Esophagus muscularis mucosa (tissue), 4 donors: ENCODE results near the gene MYL11. TPM values are rescaled to one million over a fixed set of nuclear protein-coding genes. Genes with fewer than 3 reads are reported as not detected.

ENCODE experiments used
- DNase-seq: peaks from one replicate; pipeline ENCODE4 v3.0.0-alpha.2; 2017; ENCODE audit errors: extremely low spot score
- H3K27ac ChIP-seq, 4 donors: fragments of 200-600 bp; sonication (generic); replicated peaks in 1 of 4; 1 replicate in 3 of 4; 2 replicates in 1 of 4; pipeline ENCODE4 v1.5.1; 2016 to 2019; ENCODE audit warnings: mild to moderate bottlenecking in 1 of 4
- H3K27me3 ChIP-seq, 4 donors: fragments of 200-600 bp; sonication (generic); one replicate each; pipeline versions ENCODE4 v1.5.1 to v1.6.0; 2016 to 2019
- H3K36me3 ChIP-seq, 4 donors: fragments of 200-600 bp; sonication (generic); one replicate each; pipeline ENCODE4 v1.5.1; 2016 to 2019
- H3K4me1 ChIP-seq, 4 donors: fragments of 200-600 bp; sonication (generic); one replicate each; pipeline ENCODE4 v1.5.1; 2016 to 2019
- H3K4me3 ChIP-seq, 4 donors: fragments of 200-600 bp; sonication (generic); 1 replicate in 2 of 4; 2 replicates in 2 of 4; pipeline ENCODE4 v1.5.1; 2016 to 2019; ENCODE audit warnings: mild to moderate bottlenecking in 4 of 4, moderate library complexity in 1 of 4
- H3K9me3 ChIP-seq, 4 donors: fragments of 200-600 bp; sonication (generic); 1 replicate in 3 of 4; 2 replicates in 1 of 4; pipeline ENCODE4 v1.5.1; 2016 to 2019
- EP300 ChIP-seq: sonication (generic); formaldehyde crosslinking; IDR thresholded peaks from one replicate; pipeline ENCODE4 v1.6.1; 2017; ENCODE audit warnings: antibody characterized with exemption
- POLR2A ChIP-seq: fragments of 450-650 bp; IDR thresholded peaks from one replicate; pipeline ENCODE4 v1.6.1; 2017; ENCODE audit warnings: antibody characterized with exemption, moderate library complexity, mild to moderate bottlenecking, low read depth
- POLR2AphosphoS5 ChIP-seq, 2 donors: sonication (generic); formaldehyde crosslinking; IDR thresholded peaks; one replicate each; pipeline ENCODE4 v1.6.1; 2017; ENCODE audit warnings: antibody characterized with exemption in 2 of 2
- WGBS: methylation state at CpG from one replicate; pipeline ENCODE4 v1.1.5; 2018; 5-methylcytosine and 5-hydroxymethylcytosine counted together
- intact Hi-C: fragments of 100-400 bp; cut with DNase I; formaldehyde crosslinking; loops from one replicate; pipeline ENCODE4 v1.15.1; 2023
- small RNA-seq, 3 donors: library from RNA; depleted of rRNA; stranded (forward); fragments of <200 nt; gene quantifications; one replicate each; pipeline ENCODE3, GENCODE V24; 2016
- total RNA-seq, 4 donors: library from RNA; depleted of rRNA; stranded (reverse); fragments of >200 nt; gene quantifications; one replicate each; pipeline versions ENCODE4 v1.1.0 to v1.2.1, GENCODE V29; 2016
- TF ChIP-seq, protein P1 (sequence below), 3 experiments: fragments of 200-600 bp in 2 of 3; fragments of 450-650 bp in 1 of 3; sonication (generic) in 2 of 3; IDR thresholded peaks; one replicate each; pipeline ENCODE4 v1.5.1; 2017 to 2019; ENCODE audit warnings: antibody characterized with exemption in 3 of 3, mild to moderate bottlenecking in 2 of 3, moderate library complexity in 1 of 3

The MYL11 gene
- total RNA-seq, 4 donors from 2014 or later: not detected

DNA sequence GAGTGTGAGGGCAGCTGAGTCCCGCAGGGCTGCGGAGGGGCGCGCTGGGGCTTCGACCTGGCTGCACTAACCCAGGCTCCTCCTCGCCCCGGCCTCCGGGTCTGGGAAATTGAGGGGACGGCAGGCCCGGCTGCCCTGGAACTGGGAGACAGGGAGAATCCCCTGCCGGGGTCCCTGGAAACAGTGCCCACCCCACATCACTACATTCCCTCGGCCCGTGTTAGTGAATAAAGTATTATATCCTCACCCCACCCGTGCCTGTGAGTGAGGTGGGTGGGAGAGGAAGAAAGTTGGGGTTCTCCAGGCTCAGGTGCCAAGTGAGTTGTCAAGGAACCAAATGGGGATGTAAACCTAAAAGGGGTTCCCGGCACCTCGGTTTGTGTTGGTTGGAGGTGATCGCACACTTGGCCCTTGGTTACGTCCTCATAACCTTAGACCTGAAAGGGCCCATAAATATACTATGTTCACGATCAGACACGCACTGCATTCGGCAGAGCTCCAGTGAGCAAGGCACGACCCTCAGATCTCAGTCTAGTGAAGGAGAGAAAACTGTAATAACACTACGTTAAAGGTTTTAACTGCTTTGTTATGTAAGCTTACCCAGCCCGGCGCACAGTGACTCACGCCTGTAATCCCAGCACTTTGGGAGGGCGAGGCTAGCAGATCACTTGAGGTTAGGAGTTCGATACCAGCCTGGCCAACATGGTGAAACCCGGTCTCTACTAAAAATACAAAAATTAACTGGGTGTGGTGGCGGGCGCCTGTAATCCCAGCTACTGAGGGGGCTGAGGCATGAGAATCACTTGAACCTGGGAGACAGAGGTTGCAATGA lies 44.0 kb downstream of the MYL11 start:
- peak overlapping the region; percentile 82 to 90 (median 86) for H3K27ac ChIP-seq
- peaks cover 4 to 19% (median 18%) of the 10 kb centered on the region in 4 donors for H3K4me1 ChIP-seq
- peak overlapping the region; percentile 63 to 69 (median 66) for H3K4me3 ChIP-seq
- DNase-seq: no peak
- peaks cover 5 to 44% (median 32%) of the 10 kb centered on the region in 4 donors for H3K36me3 ChIP-seq
- no peaks in the 10 kb centered on the region for H3K9me3 ChIP-seq
- WGBS: 89% methylated on average over 18 of the region's 31 CpGs
- H3K27me3 ChIP-seq: no peaks in the 10 kb centered on the region
- TF ChIP-seq POLR2A (no peak), EP300 (no peak), POLR2AphosphoS5 (IDR thresholded peaks at IDR 0.05) (no peak)
- TF ChIP-seq, protein P1, sequence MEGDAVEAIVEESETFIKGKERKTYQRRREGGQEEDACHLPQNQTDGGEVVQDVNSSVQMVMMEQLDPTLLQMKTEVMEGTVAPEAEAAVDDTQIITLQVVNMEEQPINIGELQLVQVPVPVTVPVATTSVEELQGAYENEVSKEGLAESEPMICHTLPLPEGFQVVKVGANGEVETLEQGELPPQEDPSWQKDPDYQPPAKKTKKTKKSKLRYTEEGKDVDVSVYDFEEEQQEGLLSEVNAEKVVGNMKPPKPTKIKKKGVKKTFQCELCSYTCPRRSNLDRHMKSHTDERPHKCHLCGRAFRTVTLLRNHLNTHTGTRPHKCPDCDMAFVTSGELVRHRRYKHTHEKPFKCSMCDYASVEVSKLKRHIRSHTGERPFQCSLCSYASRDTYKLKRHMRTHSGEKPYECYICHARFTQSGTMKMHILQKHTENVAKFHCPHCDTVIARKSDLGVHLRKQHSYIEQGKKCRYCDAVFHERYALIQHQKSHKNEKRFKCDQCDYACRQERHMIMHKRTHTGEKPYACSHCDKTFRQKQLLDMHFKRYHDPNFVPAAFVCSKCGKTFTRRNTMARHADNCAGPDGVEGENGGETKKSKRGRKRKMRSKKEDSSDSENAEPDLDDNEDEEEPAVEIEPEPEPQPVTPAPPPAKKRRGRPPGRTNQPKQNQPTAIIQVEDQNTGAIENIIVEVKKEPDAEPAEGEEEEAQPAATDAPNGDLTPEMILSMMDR (IDR thresholded peaks at IDR 0.05): no peak
- intact Hi-C loops: no loop called here

DNA sequence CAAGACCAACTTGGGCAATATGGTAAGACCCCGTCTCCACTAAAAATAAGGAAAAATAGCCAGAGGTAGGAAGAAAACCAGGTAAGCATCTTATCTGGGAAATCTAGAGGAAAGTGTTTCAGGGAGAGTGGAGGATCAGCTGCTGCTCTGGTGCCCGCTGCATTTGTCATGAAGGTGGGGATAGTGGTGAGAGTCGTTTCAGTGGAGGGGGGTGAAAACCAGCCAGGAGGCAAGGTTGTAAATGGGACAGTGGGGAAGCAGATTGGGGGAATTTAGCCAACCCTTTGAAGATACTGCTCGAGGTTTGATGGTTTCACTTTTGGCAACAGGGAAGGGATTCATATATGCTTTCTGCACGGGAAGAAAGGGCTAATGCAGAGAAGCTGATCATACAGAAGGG lies 46.4 kb downstream of the MYL11 start:
- Histone ChIP-seq H3K27me3 (no peaks in the 10 kb centered on the region), H3K4me3 (no peak overlapping the region), H3K27ac (no peak overlapping the region), H3K4me1 (peaks cover 4 to 19% (median 18%) of the 10 kb centered on the region in 4 donors), H3K36me3 (peaks cover 9 to 54% (median 39%) of the 10 kb centered on the region in 4 donors), H3K9me3 (no peaks in the 10 kb centered on the region)
- DNase-seq: no peak
- intact Hi-C loops: no loop called here
- WGBS: 74% methylated on average over 5 of the region's 5 CpGs
- TF ChIP-seq, protein P1 (IDR thresholded peaks at IDR 0.05): no peak
- no peak for TF ChIP-seq POLR2A
- TF ChIP-seq POLR2AphosphoS5 (IDR thresholded peaks at IDR 0.05): no peak
- no peak for TF ChIP-seq EP300

Small RNA genes within 50 kb of the gene (small RNA-seq; reads per million reads assigned to genes)
- gene RF00406: 0 to 0.42 (median 0) reads per million in 3 donors

Other genes starting within 250 kb of the MYL11 start
- gene CORO1A, start 191.2 kb upstream of the MYL11 start, total RNA-seq: 10 to 100 TPM; 11.0 to 33.5 (median 23.1) TPM
- 100 to 1,000 TPM in 2 of 4 donors, 10 to 100 TPM in 2; 43.4 to 205 (median 116) TPM for gene BOLA2B, start 181.1 kb upstream of the MYL11 start, total RNA-seq
- gene SLX1A, start 180.9 kb upstream of the MYL11 start, total RNA-seq: 10 to 100 TPM; 12.9 to 27.1 (median 23.1) TPM
- gene SULT1A3, start 175.5 kb upstream of the MYL11 start, total RNA-seq: 10 to 100 TPM in 3 of 4 donors, 1 to 10 TPM in 1; 2.5 to 23.7 (median 15.0) TPM
- gene NPIPB13, start 126.3 kb upstream of the MYL11 start, total RNA-seq: 1 to 10 TPM in 1 of 4 donors, under 1 TPM in 3; under 0.01 to 4.1 (median 0.90) TPM
- gene CD2BP2, start 19.5 kb upstream of the MYL11 start, total RNA-seq: 10 to 100 TPM; 24.9 to 63.9 (median 41.8) TPM
- 10 to 100 TPM; 21.2 to 41.5 (median 29.4) TPM for gene TBC1D10B, start 4.3 kb upstream of the MYL11 start, total RNA-seq
- 1 to 10 TPM in 2 of 4 donors, under 1 TPM in 2; 0.86 to 2.5 (median 1.4) TPM for gene SEPTIN1, start 7.8 kb downstream of the MYL11 start, total RNA-seq
- 10 to 100 TPM in 3 of 4 donors, 1 to 10 TPM in 1; 8.3 to 17.6 (median 12.8) TPM for gene ZNF48, start 20.6 kb downstream of the MYL11 start, total RNA-seq
- 10 to 100 TPM; 20.1 to 25.3 (median 22.7) TPM for gene ZNF771, start 32.8 kb downstream of the MYL11 start, total RNA-seq
- 10 to 100 TPM; 11.1 to 21.7 (median 14.1) TPM for gene DCTPP1, start 55.2 kb downstream of the MYL11 start, total RNA-seq
- 10 to 100 TPM; 26.5 to 37.6 (median 33.8) TPM for gene SEPHS2, start 71.1 kb downstream of the MYL11 start, total RNA-seq
- gene ITGAL, start 97.9 kb downstream of the MYL11 start, total RNA-seq: 1 to 10 TPM; 1.5 to 2.7 (median 2.5) TPM
- 10 to 100 TPM; 46.9 to 91.5 (median 64.0) TPM for gene ZNF768, start 151.8 kb downstream of the MYL11 start, total RNA-seq
- 10 to 100 TPM; 15.2 to 29.6 (median 22.3) TPM for gene ZNF747, start 160.1 kb downstream of the MYL11 start, total RNA-seq
- gene ZNF764, start 183.6 kb downstream of the MYL11 start, total RNA-seq: 10 to 100 TPM in 3 of 4 donors, 1 to 10 TPM in 1; 8.7 to 14.0 (median 11.3) TPM
- gene ZNF688, start 196.9 kb downstream of the MYL11 start, total RNA-seq: 10 to 100 TPM; 17.6 to 33.4 (median 23.5) TPM
- 10 to 100 TPM in 1 of 4 donors, 1 to 10 TPM in 3; 6.8 to 10.9 (median 7.3) TPM for gene ZNF785, start 210.9 kb downstream of the MYL11 start, total RNA-seq
- gene ZNF689, start 235.6 kb downstream of the MYL11 start, total RNA-seq: 10 to 100 TPM in 3 of 4 donors, 1 to 10 TPM in 1; 9.1 to 14.5 (median 13.9) TPM